ENCODE measurements around the gene UFD1. TPM values are rescaled to one million over a fixed set of nuclear protein-coding genes. Genes with fewer than 3 reads are reported as not detected.

Gene UFD1
- polyA plus RNA-seq, 3 donors = 57.0 to 82.5 (median 68.5) TPM

DNA sequence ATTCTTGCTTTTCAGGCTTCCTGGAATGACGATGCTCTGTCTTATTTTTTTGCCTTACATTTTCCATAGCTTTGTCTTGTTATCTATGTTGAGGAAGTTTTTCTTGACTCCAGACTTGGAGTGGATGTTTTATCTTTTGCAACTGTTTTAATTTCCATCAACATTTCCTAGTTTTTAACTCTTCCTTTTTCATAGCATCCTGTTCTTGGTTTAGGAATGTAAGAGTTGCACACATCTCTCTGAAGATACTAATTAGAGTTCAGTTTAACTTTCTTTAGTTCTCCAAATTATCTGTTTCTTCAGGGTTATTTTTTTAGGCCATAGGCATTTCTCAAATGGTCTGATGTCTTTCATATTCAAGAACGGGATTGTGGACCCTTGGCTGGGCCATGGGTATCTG is 34.8 kb upstream of the UFD1 start:
- no peak for DNase-seq
- no peak overlapping the region for H3K4me3 Mint-ChIP-seq
- H2AFZ ChIP-seq (ENCODE audit: insufficient read depth, low read depth, low read length, poor library complexity, severe bottlenecking) = no peak overlapping the region
- peaks cover 0 to 2% (median 0%) of the 10 kb centered on the region in 3 donors for H3K27me3 Mint-ChIP-seq (ENCODE audit: low read depth in 3 of 3)
- H3K4me2 ChIP-seq (replicated peaks; ENCODE audit: extremely low read depth, low read length, poor library complexity, severe bottlenecking) = no peak overlapping the region
- H3K9me3 Mint-ChIP-seq = peaks cover 0 to 4% (median 0%) of the 10 kb centered on the region in 7 donors
- WGBS (ENCODE audit: insufficient coverage) = 100% methylated on average over 1 of the region's 2 CpGs
- no peak overlapping the region for H3K9ac ChIP-seq (ENCODE audit: insufficient read depth, low read length, poor library complexity, severe bottlenecking)
- H3K36me3 ChIP-seq (replicated peaks in 1 of 2; ENCODE audit: control insufficient read depth in 1 of 2, insufficient read depth in 2 of 2, low read length in 2 of 2) = peaks cover 5 to 65% of the 10 kb centered on the region in 2 donors
- no peaks in the 10 kb centered on the region for H3K4me1 Mint-ChIP-seq
- H3K27me3 ChIP-seq (ENCODE audit: control insufficient read depth in 2 of 2, insufficient read depth in 2 of 2, low read length in 2 of 2) = no peaks in the 10 kb centered on the region
- intact Hi-C loops (cut with micrococcal nuclease) = no loop called here
- no peaks in the 10 kb centered on the region for H4K20me1 ChIP-seq (ENCODE audit: insufficient read depth, low read length)
- H3K36me3 Mint-ChIP-seq = peaks cover 53 to 77% of the 10 kb centered on the region in 2 donors
- no peaks in the 10 kb centered on the region for H3K9me3 ChIP-seq (replicated peaks in 1 of 2; ENCODE audit: control insufficient read depth in 1 of 2, insufficient read depth in 1 of 2, low read length in 2 of 2)
- no peak overlapping the region for H3K4me3 ChIP-seq (replicated peaks in 1 of 3; ENCODE audit: low read depth in 2 of 3, low read length in 3 of 3)
- no peak for TF ChIP-seq CTCF (IDR thresholded peaks at IDR 0.05)
- H3K27ac ChIP-seq (ENCODE audit: low read depth in 1 of 2, low read length in 2 of 2) = no peak overlapping the region
- no peak overlapping the region for H3K27ac Mint-ChIP-seq
- H3K79me2 ChIP-seq (ENCODE audit: insufficient read depth, low read length) = no peaks in the 10 kb centered on the region
- H3K4me1 ChIP-seq (ENCODE audit: control insufficient read depth in 1 of 2, insufficient read depth in 2 of 2, low read length in 2 of 2) = no peaks in the 10 kb centered on the region

DNA sequence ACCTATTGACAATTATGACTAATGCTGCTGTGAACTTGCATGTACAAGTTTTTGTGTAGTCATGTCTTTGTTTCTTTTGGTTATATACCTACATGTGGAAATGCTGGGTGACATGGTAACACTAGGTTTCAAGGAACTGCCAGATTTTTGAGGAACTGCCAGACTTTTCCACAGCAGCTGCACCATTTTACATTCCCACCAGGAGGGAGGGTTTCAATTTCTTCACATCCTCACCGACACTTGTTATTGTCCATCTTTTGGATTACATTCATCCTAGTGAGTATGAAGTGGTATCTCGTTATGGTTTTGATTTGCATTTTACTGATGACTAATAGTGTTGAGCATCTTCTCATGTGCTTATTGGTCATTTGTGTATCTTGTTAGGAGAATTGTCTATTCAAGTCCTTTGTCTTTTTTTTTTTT is 31.9 kb upstream of the UFD1 start:
- no peak overlapping the region for H3K4me3 Mint-ChIP-seq
- no peak for TF ChIP-seq CTCF (IDR thresholded peaks at IDR 0.05)
- Histone ChIP-seq H3K27me3 (ENCODE audit: control insufficient read depth in 2 of 2, insufficient read depth in 2 of 2, low read length in 2 of 2) (no peaks in the 10 kb centered on the region), H3K4me2 (replicated peaks; ENCODE audit: extremely low read depth, low read length, poor library complexity, severe bottlenecking) (no peak overlapping the region), H3K27ac (ENCODE audit: low read depth in 1 of 2, low read length in 2 of 2) (no peak overlapping the region), H3K9ac (ENCODE audit: insufficient read depth, low read length, poor library complexity, severe bottlenecking) (no peak overlapping the region), H3K4me1 (ENCODE audit: control insufficient read depth in 1 of 2, insufficient read depth in 2 of 2, low read length in 2 of 2) (no peaks in the 10 kb centered on the region), H3K9me3 (replicated peaks in 1 of 2; ENCODE audit: control insufficient read depth in 1 of 2, insufficient read depth in 1 of 2, low read length in 2 of 2) (no peaks in the 10 kb centered on the region), H3K36me3 (replicated peaks in 1 of 2; ENCODE audit: control insufficient read depth in 1 of 2, insufficient read depth in 2 of 2, low read length in 2 of 2) (peaks cover 5 to 78% of the 10 kb centered on the region in 2 donors), H3K79me2 (ENCODE audit: insufficient read depth, low read length) (no peaks in the 10 kb centered on the region), H4K20me1 (ENCODE audit: insufficient read depth, low read length) (no peaks in the 10 kb centered on the region), H3K4me3 (replicated peaks in 1 of 3; ENCODE audit: low read depth in 2 of 3, low read length in 3 of 3) (no peak overlapping the region), H2AFZ (ENCODE audit: insufficient read depth, low read depth, low read length, poor library complexity, severe bottlenecking) (no peak overlapping the region)
- intact Hi-C loops (cut with micrococcal nuclease) = no loop called here
- WGBS (ENCODE audit: insufficient coverage) = no CpG with 5 or more reads among the region's 2 CpGs
- peaks cover 53 to 75% of the 10 kb centered on the region in 2 donors for H3K36me3 Mint-ChIP-seq
- no peaks in the 10 kb centered on the region for H3K27me3 Mint-ChIP-seq (ENCODE audit: low read depth in 3 of 3)
- no peak overlapping the region for H3K27ac Mint-ChIP-seq
- no peaks in the 10 kb centered on the region for H3K4me1 Mint-ChIP-seq
- peaks cover 0 to 4% (median 0%) of the 10 kb centered on the region in 7 donors for H3K9me3 Mint-ChIP-seq
- DNase-seq = no peak

Measured in CD14-positive monocyte (primary cell).